GM18873 (cell line): ENCODE measurements around the gene ARL5C.

ENCODE experiments used
- ATAC-seq: cut with Tn5 transposase; IDR thresholded peaks from one replicate; pipeline ENCODE4 v1.9.1; 2021; ENCODE audit warnings: mild to moderate bottlenecking, moderate library complexity, moderate number of reproducible peaks; ENCODE audit not compliant: unreplicated experiment, low FRiP score

ARL5C gene

DNA sequence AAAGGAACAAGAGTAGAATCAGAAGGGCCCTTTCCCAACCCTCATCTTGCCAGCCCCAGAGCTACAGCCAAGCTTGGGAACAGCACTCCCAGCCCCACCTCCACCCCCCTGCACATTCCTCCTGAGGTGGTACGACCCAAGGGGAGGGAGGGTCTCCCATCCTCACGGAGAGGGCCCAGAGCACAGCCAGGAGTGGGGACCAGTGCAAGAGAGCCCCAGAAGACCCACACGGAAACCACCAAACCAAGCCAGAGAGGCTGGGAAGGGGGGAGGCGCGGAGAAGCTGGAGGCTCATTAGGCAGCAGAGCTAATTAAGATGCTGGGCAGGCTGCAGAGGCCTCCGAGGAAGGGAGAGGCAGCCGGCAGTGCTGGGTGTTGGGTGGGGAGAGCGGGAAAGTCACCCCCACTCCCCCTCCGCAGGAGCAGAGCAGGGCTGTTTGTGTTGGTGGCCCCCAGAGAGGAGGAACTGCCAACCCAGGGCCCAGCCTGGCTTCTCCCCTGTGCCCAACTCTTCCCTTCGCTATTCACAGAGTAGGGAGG lies 29.1 kb upstream of the ARL5C start:
- no peak for ATAC-seq

DNA sequence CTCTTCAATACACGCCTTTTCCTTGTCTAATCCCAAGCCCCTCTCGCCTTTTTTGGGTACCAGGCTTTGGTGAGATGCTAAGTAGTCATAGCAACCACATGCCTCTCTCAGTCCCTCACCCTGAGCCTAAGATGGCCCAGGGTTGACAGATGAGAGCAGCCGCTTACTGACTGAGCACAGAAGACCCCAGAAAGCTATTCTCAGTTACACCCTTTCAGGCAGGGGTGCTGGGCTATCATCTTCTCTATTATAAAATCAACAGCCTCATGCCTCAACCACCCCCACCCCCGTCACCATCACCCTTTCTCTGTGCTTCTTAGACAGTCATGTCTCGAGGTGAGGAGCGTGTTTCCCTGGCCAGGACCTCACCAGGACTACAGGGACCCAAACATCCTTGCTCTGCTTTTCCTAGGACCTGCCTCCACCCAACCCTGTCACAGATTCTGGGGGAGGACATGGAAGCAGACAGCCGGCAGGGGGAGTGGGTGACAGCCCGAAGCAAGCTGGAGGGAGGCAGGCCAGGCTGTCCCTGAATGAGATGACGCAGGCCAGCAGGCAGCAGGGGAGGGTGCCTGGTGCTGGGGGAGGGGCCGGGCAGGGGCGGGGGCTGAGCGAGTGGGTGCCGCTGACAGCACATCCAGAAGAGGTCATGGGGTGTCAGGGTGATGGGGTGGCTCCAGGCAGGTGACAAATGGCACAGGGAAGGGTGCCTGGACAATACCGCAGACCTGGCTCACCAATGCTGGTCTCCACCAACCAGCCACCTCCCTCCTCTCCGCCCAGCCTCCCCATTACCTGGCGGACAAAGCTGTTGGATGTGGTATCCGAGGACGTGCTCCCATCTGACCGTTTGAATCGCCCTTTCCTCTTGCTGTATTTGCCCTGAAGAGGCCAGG lies 28.4 kb upstream of the ARL5C start:
- no peak for ATAC-seq

DNA sequence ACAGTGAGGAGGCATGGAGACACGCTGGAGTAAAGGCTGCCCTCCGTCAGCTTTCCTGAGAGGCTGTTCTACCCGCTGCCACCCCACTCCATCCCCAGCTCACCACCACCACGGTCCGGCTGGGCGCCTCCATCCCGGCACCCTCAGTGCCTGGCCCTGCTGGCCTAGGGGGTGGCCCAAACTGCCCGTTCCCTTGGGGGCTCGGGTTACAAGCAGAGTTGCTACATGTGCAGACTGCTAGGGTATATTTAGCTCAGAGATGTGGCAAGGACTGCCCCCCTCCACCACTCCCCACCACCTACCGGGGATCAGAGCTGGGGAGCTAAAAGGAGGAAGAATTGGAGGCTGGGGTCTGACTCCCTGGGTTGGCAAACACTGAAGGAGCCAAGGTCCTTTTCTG lies 27.4 kb upstream of the ARL5C start:
- no peak for ATAC-seq

DNA sequence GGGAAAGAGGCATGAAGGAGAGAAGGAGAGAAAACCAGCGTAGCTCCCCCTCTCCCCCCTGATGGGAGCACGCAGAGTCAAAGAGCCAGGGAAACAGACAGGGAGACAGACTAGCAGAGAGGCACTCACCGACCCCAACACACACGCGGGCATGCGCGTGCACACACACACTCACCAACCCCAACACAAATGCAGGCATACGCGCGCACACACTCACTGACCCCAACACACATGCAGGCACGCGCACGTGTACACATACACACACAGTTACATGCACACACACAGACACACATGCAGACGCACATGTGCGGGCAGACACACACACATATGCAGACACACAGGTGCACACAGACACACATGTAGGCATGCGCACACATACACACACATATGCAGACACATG lies 26.9 kb upstream of the ARL5C start:
- no peak for ATAC-seq

DNA sequence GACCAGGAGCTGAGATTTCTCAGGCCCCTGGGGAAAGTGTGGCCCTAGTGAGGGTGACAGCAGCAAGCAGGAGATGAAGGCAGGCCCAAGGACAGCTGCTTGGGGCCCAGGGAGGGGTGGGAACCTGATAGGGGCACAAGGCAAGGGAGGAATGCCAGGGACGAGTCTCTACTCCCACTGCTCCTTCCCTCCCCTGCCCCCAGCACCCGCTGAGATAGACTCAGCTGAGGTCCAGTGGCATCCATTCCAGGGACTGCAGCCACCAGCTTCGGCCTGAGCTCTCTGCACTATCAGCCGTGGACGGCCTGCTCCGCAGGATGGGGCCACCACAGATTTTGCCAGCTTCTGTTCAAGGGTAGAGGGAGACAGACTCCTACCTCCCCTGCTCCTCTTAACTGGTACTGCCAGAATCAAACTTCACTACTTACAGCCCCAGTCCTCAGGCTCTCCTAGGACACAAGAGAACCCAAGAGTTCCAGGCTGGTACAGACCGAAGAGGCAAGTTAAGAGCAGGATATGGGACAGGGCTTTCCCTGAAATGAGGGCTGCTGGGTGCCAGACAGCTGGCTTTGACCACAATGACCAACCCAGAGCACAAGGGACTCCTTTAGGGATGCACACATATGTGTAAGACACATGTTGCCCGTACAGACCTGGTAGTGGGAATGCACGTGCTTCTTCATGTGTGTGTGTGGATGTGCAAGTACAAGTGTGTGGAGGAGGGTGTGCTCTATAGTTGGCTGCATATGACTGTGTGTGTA lies 26.0 kb upstream of the ARL5C start:
- no peak for ATAC-seq

DNA sequence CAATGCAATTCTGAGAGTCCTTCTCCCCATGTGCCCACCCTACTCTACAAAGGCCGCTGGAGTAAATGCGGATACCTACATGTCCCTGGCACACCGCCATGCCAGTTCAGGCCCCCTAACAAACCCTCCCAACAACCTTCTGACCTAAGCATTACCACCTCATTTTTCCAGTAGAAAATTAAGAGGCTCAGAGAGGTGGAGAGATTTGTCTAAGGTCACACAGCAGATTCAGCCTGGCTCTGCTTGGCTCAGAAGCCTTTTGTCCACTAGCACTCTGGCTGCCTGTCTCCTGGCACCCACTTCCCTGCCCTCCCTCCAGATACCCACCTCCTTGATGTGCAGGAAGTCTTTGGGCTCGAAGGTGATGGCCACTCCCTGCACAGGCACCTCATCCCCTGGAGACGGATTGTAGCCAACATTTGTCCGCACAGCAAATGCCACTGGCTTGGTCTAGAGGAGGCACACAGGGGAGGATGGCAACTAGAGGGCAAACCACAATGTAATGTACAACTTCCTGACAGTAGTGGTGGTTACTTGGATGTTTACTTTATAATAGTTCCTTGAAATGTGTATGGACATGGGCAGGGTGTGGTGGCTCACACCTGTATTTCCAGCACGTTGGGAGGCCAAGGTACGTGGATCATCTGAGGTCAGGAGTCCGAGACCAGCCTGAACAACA lies 21.3 kb upstream of the ARL5C start:
- no peak for ATAC-seq

DNA sequence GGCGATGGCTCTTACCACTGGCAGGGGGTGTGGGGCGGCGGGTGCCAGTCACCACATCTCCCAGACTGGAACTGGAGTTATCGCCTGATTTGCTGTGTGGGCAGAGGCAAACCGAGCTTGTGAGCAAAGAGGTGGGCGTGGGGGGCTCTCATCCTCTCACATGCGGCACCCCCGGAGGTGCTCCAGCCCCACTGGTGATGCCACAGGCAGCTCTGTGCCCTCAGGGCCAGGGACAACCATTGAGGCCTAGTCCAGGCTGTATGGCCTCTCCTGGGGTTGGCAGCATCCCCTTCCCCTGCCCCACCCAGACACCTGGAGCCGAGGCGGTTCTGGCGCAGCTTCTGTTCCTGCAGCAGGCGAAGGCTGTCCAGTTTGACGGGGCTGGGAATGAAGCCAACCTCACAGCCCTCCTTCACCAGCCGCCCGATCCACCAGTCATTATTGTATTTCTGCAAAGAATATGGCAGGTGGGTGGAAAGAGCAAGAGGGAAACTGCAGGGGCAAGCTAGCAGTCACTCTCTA lies 20.6 kb upstream of the ARL5C start:
- no peak for ATAC-seq

DNA sequence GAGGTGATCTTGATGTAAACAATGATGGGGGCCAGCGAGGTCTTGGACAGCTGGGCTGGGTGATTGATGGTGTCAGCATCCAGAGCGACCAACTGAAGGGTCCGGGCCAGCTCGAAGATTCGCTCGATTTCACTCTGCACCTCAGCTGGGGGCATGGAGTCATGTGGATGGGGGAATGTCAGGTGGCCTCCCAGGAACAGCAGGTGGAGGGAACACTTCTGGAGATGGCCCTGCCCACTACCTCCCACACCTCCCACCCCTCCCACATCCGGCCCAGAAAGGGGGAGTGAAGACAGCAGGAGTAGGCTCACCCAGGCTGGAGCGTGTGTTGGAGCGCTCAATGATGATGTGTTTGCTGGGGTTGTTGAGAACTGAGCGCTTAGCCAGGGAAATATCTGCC lies 17.8 kb upstream of the ARL5C start:
- no peak for ATAC-seq

DNA sequence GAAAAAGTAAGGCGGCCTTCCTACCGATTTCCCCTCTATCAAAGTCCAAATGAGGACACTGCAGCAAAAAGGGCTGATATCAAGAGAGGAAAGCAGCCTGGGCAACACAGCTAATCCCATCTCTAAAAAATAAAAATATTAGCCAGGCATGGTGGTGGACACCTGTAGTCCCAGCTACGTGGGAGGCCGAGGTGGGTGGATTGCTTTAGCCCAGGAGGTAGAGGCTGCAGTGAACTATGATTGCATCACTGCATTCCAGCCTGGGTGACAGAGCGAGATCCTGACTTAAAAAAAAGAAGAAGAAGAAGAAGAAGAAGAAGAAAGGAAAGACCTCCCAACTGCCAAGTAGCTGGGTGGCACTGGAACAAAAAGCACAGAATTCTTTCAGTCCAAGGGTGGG lies 17.1 kb upstream of the ARL5C start:
- no peak for ATAC-seq

DNA sequence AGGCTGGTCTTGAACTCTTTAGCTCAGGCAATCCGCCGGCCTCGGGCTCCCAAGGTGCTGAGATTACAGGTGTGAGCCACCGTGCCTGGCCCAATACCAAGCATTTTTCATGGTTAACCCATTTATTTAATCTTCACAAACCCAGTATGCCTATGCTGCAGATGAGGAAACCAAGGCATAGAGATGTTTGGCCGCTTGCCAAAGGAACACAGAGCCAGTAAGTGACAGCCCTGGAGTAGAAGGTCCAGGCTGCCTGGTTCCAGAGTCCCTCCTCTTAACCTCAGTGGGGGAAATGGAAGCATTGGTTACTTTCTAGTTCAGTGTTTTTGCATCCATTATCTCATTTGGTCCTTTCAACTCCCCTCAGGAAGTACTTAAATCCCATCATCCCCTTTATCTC lies 15.3 kb upstream of the ARL5C start:
- no peak for ATAC-seq

DNA sequence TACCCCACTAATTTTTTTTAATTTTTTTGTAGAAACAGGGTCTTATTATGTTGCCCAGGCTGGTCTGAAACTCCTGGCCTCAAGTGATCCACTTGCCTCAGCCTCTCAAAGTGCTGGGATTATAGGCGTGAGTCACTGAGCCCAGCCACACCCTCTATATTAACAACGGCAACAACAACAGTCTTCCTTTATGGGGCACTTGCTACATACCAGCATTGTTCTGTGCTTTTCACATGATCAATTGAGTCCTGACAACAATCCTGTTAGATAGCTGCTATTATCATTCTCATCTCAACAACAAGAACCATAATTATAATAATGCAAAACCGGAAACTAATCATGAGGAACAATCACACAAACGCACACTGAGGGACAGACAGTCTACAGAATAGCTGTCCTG lies 12.6 kb upstream of the ARL5C start:
- ATAC-seq = no peak

DNA sequence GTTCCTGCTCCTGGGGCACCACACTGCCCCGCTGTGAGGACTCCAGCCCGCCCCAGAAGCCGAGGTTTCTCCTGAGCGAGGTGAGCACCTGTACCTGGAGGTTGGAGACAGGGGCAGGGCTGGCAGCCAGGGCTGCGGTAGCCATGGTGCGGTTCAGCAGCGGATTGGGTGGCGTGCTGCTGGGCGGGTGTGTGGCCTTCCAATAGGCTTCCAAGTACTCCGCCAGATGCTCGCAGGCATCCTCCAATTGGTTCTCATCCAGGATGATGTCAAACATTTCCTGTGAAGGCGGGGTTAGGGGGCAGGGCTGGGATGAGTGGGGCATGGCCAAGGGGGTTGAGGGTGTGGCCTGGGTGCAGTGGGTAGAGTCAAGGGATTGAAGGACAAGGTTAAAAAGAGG lies 11.3 kb upstream of the ARL5C start:
- ATAC-seq = no peak

DNA sequence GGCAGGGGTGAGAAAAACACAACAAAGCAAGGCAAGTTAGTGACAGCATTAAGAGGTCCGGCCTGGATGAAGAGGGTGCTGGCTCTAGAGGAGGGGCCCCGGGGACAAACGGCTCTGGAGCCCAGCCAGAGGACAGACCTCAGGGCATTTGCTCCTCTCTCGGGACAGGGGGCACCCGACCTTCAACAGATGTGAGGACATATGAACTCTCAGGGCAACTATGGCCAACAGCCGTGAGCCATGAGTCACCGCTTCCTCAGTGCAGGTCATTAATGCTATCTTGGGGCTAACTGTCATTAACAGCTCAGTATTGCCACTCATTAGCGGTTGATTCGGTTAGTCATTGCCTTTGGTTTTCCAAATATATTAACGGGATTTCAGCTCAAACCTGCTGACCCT lies 9.7 kb upstream of the ARL5C start:
- no peak for ATAC-seq

DNA sequence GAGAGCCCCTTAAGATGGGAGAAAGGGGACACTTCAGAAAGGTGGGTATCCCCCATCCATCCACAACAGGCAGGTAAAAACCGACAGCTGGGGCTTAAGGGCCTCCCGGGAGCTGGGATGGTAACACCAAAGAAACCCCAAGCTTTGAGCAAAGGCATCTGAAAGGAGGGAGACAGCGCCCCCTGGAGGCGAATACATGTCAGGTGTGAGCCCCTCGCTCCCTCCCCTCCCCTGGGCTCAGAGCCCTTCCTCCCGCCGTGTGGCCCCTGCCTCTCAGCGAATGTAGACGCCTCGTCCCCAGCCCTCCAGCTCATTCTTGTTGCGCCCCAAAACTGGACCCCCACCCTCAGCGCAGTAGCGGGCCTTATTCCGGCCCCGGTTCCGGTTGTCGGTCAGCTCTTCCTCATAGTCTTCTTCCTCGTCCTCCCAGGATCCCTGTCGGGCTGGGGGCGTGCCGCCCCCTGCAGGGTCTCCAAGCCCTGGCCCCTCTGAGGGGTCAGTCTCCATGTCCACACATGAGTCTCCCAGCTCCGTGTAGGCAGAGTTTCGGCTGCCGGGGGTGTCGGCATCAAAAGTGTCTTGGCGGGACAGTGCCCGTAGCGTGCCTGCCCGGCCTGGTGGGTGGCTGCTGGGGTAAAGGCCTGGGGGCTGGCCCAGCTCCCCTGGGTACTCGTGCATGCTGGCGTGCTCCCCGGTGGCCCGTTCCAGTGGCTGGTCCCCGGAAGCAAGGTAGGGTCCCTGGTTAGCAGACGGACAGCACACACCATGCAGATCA lies 9.1 kb upstream of the ARL5C start:
- ATAC-seq = no peak

DNA sequence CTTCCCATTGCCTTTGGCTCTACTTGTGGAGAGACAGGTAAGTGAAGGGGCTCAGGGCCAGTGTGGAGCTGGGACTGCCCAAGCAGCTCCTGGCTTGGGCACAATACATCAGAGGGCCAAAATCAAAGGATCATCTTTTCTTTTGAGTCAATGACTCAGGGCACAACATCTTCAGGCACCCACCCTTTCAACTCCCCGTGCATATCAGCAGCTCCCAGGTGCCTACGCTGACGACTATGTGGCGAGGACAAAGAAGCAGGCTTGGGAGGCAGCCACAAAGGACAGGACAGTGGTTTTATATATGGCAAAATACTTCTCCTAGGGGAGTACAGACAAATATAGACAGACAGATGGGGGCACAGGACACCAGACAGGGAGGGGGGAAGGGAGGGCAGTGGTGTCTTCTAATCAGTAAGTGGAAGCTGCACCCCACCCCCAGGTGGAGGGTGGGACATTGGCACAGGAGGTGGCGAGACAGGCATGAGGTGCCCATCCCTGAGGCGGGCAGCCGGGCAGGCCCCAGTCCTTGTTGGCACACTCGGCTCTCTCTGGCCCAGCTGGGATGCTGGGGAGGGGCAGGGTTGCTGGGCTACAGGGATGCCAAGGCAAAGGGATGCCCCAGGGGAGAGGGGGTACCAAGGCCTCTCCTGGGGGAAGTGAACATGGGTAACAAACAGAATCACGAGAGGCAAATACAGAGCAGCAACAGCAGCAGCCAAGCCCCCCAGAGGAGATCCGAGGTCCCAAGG lies 7.7 kb upstream of the ARL5C start:
- ATAC-seq = no peak

DNA sequence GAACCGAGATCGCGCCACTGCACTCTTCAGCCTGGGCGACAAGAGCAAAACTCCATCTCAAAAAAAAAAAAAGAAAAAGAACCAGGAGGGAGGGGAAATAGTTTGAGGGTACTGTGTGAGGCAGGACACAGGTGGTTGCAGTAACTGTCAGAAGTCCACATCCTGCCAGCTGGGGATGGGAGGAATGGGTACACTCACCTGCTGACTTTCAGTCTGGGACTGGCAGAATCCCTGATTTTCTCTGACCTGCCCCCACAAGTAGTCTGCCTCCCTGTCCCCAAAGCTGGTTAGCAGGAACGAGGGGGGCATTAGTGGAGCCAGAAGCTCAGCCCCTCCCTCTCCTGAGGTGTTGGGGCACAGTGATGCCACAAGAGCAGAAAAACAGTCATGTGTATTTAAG lies 7.1 kb upstream of the ARL5C start:
- no peak for ATAC-seq

DNA sequence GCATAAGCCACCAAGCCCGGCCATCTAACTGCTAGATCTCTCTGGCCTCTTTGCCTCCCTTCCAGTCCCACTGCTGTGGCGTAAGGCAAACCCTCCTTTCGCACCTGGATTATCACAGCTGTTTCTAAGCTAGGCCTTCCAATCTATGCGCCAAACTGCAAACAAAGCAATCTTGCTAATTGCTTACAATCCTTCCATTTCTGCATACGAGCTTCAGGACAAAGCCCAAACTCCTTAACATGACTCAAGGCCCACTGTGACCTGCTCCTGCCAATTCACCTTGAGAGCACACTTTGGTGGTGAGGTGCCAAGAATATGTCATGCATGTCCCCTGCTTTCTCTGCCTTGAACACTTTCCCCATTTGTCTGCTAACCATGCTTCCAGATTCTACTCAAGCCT lies 6.0 kb upstream of the ARL5C start:
- no peak for ATAC-seq

DNA sequence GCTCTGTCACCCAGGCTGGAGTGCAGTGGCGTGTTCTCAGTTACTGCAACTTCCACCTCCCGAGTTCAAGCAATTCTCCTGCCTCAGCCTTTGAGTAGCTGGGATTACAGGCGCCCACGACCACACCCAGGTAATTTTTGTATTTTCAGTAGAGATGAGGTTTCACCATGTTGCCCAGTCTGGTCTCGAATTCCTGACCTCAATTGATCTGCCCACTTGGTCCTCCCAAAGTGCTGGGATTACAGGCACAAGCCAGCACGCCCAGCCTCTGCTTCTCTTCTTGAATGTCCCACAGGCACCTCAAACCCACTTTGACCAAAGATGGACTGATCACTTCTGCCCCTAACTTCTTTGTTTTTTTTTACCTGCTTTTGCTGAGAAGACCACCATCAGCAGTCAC lies 4.6 kb upstream of the ARL5C start:
- ATAC-seq = no peak

DNA sequence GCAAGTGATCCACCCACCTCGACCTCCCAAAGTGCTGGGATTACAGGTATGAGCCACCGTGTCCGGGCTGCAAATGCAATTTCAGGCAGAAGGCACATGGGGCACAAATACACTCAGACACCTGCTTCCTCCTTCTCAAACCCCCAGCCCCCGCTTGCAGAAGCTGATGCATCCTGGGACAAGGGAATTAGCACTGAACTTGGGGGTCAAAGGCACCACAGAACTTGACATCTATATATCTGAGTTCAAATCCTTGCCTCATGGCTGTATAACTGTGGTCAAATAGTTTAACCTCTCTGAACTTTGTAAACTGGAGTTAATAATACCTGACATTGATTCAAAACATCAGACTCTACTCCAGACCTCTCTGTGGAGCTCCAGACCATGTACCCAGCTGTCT lies 4.1 kb upstream of the ARL5C start:
- ATAC-seq = no peak
